SH-SY5Y (cell line): ENCODE results near the gene CYP1B1.

Source experiments
- GATA2 ChIP-seq: IDR thresholded peaks from 2 replicates; pipeline ENCODE4 v1.6.1; 2011; ENCODE audit warnings: mild to moderate bottlenecking, low read depth, low read length
- GATA3 ChIP-seq: IDR thresholded peaks from 2 replicates; pipeline ENCODE4 v1.6.1; 2011; ENCODE audit warnings: low read depth, mild to moderate bottlenecking, low read length, moderate library complexity

DNA sequence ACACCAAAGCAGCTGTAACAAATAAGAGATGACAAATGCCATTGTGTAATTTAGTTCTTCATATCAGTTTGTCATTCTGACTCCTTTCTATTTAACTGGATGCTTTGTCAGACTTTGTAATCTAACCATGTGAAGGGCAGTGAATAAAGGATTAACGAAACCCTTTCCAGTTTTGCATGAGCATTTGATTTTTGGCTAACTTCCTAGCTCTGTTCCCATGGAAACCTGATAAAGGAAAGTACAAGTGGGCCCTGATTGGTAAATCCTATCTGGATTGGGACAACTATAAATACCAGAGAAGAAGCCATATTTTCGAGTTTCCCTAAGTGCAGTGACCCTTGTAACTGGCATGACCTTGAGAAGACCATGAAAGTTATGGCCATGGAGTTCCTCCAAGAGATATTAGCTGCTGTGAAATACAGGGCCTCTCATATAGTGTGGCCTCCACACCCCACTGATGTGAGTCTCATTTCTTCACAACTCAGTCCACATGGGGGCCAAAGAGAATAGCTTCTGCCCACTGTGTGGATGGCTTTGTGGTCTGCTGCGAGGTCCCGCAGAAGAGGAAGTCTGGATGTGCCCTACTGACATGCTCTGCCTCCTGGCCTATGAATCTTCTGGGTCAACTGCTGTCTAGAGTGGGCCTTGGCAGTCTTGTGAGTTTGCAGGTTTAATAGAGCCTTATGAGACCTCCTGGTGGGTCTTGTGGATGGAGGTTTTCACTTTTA, 38.2 kb upstream of the CYP1B1 start:
- no peak for TF ChIP-seq GATA2
- TF ChIP-seq GATA3: no peak
